SK-MEL-5 (cell line): ENCODE measurements around the gene LIG1. TPM values are rescaled to one million over a fixed set of nuclear protein-coding genes. Genes with fewer than 3 reads are reported as not detected.

Experiments
- DNase-seq: peaks from one replicate; pipeline ENCODE4 v3.0.0-alpha.2; 2016; ENCODE audit warnings: low read depth, low spot score
- in situ Hi-C: cut with HindIII; loops from 2 replicates; pipeline ENCODE4 v1.10.0; 2016; ENCODE audit warnings: low sequenced_read_pairs, high pct_unique_total_duplicates, low pct_unique_long_range_greater_than_20kb
- polyA plus RNA-seq, 2 experiments: library from polyadenylated mRNA; depleted of rRNA; stranded (reverse); fragments of >200 nt; gene quantifications; 2 replicates each; pipeline ENCODE4 v1.2.3, GENCODE V29; 2015
- total RNA-seq: library from RNA; depleted of rRNA; stranded (reverse); fragments of >200 nt; shearing (Covaris generic); gene quantifications from 2 replicates; pipeline ENCODE4 v1.2.3, GENCODE V29; 2014; rRNA removed

LIG1 gene
- total RNA-seq, result 31.8 and 36.1 TPM in 2 replicates
- polyA plus RNA-seq (2015; cell fraction: cytosol; rRNA removed), result 39.6 and 47.8 TPM in 2 replicates
- 138 and 181 TPM in 2 replicates for polyA plus RNA-seq (2015; cell fraction: nucleus; rRNA removed)

GRCh38 chr19:48169939-48170803 lies at the start of gene LIG1, which contains the start of gene ZSWIM9:
TSS of gene LIG1 (minus strand) at chr19:48170344. CDS start at chr19:48165566, 4,778 bp downstream.
TSS of gene ZSWIM9 (plus strand) at chr19:48170680. CDS start at chr19:48171803, 1,123 bp downstream.
- peak; percentile 88 for DNase-seq
- in situ Hi-C loops, result no loop called here

GRCh38 chr19:48218997-48219396 lies 48.9 kb upstream of the LIG1 start:
- in situ Hi-C loops, result no loop called here
- DNase-seq, result no peak

GRCh38 chr19:48216933-48217332 lies 46.8 kb upstream of the LIG1 start:
- in situ Hi-C loops, result no loop called here
- no peak for DNase-seq

- in situ Hi-C loops, result no loop called here
Observed at GRCh38 chr19:48213959-48214358, 43.8 kb upstream of the LIG1 start.

GRCh38 chr19:48210005-48210404 lies 39.9 kb upstream of the LIG1 start:
- DNase-seq, result no peak
- in situ Hi-C loops, result no loop called here

More at GRCh38 chr19:48213959-48214358, 43.8 kb upstream of the LIG1 start:
- DNase-seq, result no peak

- no peak for DNase-seq
- in situ Hi-C loops, result no loop called here
Observed at GRCh38 chr19:48206397-48207093, 36.4 kb upstream of the LIG1 start.

- in situ Hi-C loops, result no loop called here
- DNase-seq, result peak; percentile 96
Observed at GRCh38 chr19:48203794-48204628, 33.9 kb upstream of the LIG1 start.

GRCh38 chr19:48203222-48203793 lies 33.2 kb upstream of the LIG1 start:
- no peak for DNase-seq

GRCh38 chr19:48196933-48197665 lies 27.0 kb upstream of the LIG1 start:
- in situ Hi-C loops, result no loop called here
- DNase-seq, result no peak

More at GRCh38 chr19:48203222-48203793, 33.2 kb upstream of the LIG1 start:
- in situ Hi-C loops, result no loop called here

- in situ Hi-C loops, result no loop called here
- DNase-seq, result no peak
Observed at GRCh38 chr19:48196321-48196763, 26.2 kb upstream of the LIG1 start.

GRCh38 chr19:48194844-48195830 lies 25.0 kb upstream of the LIG1 start:
- in situ Hi-C loops, result no loop called here

GRCh38 chr19:48194041-48194843 lies 24.1 kb upstream of the LIG1 start:
- DNase-seq, result peak; percentile 25
- in situ Hi-C loops, result no loop called here

More at GRCh38 chr19:48194844-48195830, 25.0 kb upstream of the LIG1 start:
- DNase-seq, result no peak

GRCh38 chr19:48192750-48193149 lies 22.6 kb upstream of the LIG1 start:
- DNase-seq, result no peak
- in situ Hi-C loops, result no loop called here

- in situ Hi-C loops, result no loop called here
- DNase-seq, result no peak
Observed at GRCh38 chr19:48190885-48191284, 20.7 kb upstream of the LIG1 start.
